Measurements from ENCODE around the gene SHMT2.
A peak's percentile ranks its signal among the peaks of the same experiment; 100 is the strongest.

The SHMT2 gene

DNA sequence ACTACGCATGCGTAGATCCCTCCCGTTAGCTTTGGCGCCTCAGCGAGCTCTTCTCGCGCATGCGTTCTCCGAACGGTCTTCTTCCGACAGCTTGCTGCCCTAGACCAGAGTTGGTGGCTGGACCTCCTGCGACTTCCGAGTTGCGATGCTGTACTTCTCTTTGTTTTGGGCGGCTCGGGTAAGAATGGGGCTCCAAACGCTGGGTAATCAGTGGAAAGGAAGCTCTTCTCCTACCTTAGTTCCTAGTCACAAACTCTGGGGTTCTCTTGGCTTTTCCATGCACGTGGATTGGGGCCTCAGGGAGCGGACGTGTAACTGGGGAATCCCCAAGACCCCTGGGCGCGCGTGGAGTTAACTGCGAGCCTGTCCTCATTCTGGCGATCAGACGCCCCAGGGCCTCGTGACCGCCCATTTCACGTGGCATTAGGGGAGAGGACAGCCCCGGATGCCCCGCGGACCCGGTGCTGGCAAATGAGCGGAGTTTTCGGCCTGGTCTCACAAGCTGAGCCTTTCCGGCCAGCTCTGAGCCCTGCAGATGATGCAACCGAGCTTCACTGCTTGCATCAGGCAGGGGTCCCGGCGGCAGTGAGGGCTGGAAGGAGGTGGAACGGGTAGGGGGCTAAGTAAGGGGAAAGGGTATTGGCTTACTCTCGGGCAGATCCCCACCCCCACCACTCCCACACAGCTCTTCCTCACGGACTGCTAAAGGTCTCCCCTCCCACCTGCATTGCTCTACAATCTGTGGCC is at the start of gene SHMT2:
Gene SHMT2, plus strand, starts transcription at position 78 of the 747 bp plus-strand sequence. Its CDS starts 68 bp downstream, at position 146.
- peak; percentile 94 for DNase-seq (ENCODE audit: low read depth, low spot score)

DNA sequence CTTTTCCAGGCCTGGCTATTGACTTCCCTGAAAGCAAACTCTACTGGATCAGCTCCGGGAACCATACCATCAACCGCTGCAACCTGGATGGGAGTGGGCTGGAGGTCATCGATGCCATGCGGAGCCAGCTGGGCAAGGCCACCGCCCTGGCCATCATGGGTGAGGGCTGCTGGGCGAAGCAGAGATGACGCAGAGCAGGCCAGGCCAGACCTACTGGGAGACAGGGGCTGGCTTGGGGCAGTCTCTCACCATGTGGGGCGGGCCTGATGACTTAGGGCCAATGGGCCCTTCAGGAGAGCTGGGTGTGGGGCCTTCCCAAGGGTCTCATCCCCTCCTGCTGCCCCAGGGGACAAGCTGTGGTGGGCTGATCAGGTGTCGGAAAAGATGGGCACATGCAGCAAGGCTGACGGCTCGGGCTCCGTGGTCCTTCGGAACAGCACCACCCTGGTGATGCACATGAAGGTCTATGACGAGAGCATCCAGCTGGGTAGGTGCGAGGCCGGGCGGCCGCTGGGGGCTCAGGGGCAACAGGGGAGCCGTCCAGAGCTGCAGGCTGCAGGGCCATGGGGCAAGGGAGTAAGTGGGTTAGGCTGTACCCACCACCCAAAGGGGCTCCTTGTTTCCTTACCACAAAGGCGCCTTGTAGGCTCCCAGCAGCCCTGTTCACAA is 49.1 kb upstream of the SHMT2 start:
- DNase-seq (ENCODE audit: low read depth, low spot score) = no peak

DNA sequence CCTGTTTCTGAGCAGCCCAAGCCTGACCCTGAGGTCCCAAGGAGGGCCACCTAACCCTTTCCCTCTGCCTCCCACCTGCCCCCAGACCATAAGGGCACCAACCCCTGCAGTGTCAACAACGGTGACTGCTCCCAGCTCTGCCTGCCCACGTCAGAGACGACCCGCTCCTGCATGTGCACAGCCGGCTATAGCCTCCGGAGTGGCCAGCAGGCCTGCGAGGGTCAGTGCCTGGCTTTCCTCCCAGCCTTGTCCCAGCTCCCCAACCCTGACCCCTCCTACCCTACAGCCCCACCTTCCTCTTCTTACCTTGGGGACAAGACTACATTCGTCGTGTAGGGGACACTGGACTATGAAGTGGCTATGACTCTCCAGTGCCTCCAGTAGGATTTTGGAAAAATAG is 48.4 kb upstream of the SHMT2 start:
- no peak for DNase-seq (ENCODE audit: low read depth, low spot score)

DNA sequence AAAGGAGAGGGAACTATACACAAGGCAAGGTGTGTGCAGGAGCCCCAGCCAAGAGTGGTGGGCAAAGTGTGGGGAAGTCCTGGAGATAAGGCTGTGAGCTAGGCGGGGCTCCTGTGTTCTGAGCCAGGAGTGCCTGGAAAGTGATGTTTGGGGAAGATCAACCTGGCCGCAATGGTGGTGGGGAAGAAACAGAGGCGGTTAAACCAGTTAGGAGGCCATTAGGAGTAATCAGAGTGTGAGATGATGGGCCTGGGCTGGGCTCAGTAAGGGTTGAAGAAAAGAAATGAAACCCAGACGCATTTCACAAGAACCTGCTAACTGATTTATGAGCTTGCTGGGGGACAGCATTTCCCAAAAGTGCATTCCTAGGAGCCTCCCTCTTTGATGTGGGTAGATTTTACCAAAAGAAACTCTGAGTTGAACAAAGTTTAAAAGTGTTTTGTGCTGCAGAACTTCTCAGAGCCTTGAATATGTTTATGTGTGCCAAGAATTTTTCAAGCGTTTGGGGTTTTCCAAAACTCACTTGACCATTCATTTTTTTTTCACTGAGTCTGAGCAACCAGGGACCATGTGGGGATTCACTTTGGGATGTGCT is 47.9 kb upstream of the SHMT2 start:
- no peak for DNase-seq (ENCODE audit: low read depth, low spot score)

DNA sequence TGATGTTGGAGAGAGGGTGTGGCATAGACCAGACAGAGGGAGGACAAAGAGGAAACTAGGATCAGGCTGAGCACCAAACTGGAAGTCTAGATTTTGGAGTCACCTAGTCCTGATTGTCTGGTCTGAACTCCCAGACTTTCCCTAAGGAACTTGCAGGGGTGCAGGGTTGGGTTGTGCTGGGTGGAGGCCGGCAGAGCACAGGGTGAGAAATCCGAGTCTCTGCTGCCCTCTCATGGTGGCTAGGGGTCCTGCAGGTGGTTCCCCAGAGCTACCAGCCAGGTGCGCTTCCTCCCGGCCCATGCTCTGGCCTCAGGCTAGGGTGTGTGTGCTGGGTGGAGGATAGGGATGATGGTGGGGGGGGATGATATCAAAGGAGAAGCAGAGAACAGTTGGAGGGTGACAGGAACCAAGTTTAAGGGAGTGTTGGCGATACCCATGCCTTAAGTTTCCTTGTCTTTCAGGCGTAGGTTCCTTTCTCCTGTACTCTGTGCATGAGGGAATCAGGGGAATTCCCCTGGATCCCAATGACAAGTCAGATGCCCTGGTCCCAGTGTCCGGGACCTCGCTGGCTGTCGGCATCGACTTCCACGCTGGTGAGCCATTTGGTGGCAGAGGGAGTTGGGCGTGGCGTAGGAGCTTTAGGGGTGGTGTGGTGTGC is 46.5 kb upstream of the SHMT2 start:
- peak; percentile 52 for DNase-seq (ENCODE audit: low read depth, low spot score)

DNA sequence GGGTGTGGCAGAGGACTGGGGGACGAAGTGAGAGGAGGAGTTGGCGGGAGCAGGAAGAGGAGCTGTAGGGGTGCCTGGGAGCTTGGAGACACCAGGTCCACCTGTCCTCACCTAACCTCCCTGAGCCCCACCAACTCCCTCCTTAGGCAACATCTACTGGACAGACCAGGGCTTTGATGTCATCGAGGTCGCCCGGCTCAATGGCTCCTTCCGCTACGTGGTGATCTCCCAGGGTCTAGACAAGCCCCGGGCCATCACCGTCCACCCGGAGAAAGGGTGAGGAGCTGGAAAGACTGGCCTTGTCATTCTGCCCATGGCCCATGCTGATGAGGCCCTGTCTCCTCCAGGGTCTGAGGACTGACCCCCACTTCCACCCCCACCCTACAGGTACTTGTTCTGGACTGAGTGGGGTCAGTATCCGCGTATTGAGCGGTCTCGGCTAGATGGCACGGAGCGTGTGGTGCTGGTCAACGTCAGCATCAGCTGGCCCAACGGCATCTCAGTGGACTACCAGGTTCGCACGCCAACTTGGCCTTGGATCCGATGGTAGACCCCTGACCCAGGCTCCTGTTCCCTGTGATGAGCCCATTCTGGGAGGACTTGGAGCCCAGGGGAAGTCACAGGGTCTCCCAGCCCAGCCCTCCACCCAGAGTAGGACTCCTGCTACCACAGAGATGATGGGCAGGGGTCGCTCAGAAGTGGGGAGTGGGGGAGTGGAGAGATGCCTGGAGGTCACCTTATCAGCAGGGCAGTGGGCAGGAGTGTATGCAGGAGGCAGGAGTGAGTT is 45.4 kb upstream of the SHMT2 start:
- no peak for DNase-seq (ENCODE audit: low read depth, low spot score)

DNA sequence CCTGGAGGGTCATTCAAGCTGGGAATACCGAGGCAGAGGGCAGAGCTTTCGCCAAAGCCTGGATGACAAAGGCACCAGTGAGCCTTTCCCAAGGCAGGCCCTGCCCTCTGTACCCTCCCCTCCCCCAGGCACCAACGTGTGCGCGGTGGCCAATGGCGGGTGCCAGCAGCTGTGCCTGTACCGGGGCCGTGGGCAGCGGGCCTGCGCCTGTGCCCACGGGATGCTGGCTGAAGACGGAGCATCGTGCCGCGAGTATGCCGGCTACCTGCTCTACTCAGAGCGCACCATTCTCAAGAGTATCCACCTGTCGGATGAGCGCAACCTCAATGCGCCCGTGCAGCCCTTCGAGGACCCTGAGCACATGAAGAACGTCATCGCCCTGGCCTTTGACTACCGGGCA is 44.1 kb upstream of the SHMT2 start:
- DNase-seq (ENCODE audit: low read depth, low spot score) = no peak

DNA sequence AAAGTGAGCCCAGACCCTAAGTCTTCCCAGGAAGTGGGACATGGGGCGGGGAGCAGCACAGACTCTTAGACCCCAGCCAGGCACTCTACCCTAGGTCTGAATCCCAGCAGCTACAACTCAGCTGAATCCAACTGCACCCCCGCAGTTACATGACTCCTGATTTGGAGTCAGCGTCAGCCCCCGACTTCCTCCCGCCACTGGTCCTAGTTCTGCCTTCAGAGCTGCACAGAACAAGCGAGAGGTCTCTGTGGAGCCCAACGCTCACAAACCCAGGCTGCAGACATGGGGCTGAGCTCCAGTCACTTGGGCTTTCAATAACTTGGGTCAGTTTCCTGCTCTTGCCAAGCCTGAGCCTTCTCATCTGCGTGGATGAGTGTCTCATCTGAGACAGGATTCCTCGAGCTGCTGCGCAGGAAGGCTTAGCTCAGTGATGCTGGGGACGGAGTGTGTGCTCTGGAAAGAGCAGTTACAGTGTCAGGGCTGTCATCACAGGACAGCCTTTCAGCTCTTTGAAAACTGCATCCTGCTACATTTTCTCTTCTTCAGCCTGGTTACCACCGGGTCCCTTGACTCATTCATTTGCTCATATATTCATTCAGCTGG is 43.5 kb upstream of the SHMT2 start:
- DNase-seq (ENCODE audit: low read depth, low spot score) = no peak

DNA sequence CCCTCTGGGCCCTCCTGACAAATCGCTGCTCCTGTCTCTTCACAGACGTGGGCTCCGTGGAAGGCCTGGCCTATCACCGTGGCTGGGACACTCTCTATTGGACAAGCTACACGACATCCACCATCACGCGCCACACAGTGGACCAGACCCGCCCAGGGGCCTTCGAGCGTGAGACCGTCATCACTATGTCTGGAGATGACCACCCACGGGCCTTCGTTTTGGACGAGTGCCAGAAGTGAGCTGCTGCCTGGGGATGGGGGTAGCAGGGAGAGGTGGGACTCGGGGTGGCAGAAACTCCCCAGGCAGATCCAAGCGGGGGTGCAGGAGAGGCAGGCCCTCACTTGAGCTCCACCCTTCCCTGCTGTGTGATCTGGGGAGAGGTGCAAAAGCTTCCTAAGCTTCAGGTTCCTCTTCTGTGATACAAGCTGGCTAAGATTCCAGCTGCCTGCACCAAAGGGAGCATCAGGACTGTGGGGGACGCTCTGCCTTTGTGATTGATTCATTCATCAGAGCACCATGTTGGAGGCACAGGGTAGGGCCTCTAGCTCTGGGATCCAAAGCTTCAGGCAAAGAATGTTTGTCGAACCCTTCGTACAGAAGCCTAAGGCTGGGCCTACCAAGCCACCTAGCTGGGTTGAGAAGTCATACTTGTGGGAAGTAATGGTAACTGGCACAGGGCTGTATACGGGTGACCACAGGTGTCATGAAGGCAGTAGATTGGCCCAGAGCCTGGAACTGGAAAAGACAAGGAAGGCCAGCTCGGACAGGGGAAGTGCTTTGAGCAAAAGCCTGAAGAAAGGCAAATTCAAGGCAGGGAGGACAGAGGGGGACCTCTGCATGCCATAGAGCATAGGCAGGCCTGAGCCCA is 42.1 kb upstream of the SHMT2 start:
- no peak for DNase-seq (ENCODE audit: low read depth, low spot score)

DNA sequence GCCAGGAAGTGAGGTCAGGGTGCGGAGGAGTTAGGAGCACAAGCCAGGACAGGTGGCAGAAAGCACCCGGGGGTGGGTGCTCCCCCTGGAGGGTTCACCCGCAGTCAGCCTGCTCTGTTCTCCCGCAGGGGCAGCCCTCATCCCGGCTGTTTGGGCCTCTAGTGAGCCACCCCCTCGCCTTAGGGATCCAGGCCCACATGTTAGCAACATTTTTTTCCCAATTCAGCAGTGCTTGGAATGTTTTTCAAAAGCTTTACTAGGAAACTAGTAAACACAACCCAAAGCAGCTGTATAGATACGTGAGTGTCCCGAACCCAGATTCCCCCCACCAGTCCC is 41.5 kb upstream of the SHMT2 start:
- no peak for DNase-seq (ENCODE audit: low read depth, low spot score)

DNA sequence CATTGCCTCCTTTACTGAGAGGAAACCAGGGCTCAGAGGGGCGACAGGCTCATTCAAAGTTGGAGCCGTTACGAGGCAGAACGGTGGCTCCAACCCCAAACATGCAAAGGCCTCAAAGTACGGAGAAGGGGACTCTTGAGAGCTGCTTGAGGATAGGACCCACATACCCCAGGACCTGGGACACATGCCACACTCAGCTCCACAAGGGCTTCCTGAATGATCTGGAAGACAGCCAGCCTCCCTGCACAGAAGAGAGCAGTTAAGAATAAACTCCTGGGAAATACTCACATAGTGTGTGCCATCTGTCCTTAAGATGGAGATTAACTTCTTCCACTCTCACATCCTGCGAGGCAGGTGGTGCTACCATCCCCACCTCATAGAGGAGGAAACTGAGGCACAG is 39.5 kb upstream of the SHMT2 start:
- no peak for DNase-seq (ENCODE audit: low read depth, low spot score)

DNA sequence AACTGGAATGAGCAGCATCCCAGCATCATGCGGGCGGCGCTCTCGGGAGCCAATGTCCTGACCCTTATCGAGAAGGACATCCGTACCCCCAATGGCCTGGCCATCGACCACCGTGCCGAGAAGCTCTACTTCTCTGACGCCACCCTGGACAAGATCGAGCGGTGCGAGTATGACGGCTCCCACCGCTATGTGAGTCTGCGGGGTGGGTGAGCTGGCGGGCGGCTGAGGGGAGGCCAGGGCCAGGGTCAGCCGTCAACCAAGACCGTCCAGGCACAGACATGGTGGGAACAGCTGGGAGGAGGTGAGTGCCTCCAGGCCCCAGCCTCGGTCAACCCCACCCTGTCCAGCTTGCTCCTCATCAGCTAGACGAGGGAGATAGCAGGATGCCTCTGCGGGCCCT is 38.7 kb upstream of the SHMT2 start:
- DNase-seq (ENCODE audit: low read depth, low spot score) = no peak

DNA sequence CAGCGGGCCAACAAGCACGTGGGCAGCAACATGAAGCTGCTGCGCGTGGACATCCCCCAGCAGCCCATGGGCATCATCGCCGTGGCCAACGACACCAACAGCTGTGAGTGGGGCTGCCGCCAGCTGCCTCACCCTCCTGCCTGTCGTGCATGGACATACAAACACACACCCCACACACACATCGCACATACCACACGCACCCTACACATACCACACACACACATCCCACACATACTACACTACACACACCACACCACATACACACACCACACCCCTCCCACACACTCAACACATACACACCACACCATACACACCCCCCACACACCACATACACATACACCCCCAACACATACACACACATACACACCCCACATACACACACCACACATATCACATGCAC is 38.1 kb upstream of the SHMT2 start:
- DNase-seq (ENCODE audit: low read depth, low spot score) = no peak

DNA sequence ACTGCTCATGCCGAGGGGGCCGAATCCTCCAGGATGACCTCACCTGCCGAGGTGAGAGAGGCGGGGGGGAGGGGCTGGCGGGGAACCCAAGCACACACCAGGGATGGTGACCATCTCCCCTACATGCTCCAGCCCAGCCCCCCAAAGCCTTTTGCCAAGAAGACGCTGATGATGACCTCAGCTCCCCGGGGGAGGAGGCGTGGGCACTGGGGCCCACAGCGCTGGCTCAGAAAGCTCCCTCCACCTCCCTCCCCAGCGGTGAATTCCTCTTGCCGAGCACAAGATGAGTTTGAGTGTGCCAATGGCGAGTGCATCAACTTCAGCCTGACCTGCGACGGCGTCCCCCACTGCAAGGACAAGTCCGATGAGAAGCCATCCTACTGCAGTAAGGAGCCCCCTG is 36.6 kb upstream of the SHMT2 start:
- DNase-seq (ENCODE audit: low read depth, low spot score) = no peak

DNA sequence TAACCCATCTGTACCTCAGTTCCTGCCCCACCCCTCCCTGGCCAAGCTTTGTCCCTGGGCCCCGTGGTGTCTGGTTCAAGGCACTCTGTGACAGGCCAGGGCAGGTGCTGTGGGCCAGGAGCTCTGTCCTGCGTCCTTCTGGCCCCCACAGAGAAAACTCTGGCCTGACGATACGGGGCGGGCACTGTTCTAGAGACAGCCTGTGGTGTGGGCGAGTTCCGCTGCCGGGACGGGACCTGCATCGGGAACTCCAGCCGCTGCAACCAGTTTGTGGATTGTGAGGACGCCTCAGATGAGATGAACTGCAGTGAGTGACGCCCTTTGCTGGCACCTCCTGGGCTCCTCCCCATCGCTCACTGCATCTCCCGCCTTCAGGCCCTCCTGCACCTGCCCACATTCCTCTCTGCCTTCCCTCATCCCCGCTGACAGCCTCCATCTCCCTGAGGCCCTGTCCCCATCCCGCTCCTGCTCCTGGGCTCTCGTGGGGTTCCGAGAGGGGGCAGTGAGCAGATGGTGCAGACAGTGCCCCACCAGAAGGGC is 35.7 kb upstream of the SHMT2 start:
- no peak for DNase-seq (ENCODE audit: low read depth, low spot score)

DNA sequence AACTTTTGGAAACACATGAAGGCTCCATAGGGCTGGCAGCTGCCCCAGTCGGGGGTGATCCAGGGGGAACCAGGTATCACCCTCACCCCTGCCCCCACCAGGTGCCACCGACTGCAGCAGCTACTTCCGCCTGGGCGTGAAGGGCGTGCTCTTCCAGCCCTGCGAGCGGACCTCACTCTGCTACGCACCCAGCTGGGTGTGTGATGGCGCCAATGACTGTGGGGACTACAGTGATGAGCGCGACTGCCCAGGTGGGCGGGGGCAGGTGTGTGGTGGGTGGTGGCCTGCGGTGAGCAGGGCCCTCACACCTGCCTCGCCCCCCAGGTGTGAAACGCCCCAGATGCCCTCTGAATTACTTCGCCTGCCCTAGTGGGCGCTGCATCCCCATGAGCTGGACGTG is 35.3 kb upstream of the SHMT2 start:
- DNase-seq (ENCODE audit: low read depth, low spot score) = no peak

DNA sequence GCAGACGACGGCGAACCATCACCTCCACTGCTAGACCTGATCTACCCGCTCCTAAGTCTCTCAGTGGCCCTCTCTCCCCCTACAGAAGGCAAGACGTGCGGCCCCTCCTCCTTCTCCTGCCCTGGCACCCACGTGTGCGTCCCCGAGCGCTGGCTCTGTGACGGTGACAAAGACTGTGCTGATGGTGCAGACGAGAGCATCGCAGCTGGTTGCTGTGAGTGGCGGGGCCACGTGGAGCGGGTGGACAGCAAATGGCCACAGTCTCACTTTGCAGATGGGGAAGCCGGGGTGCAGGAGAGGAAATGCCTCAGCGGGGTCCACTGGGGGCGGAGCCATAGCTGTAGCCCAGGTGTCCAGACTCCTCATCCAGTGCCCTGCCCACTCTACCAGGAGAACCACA is 34.3 kb upstream of the SHMT2 start:
- DNase-seq (ENCODE audit: low read depth, low spot score) = no peak

DNA sequence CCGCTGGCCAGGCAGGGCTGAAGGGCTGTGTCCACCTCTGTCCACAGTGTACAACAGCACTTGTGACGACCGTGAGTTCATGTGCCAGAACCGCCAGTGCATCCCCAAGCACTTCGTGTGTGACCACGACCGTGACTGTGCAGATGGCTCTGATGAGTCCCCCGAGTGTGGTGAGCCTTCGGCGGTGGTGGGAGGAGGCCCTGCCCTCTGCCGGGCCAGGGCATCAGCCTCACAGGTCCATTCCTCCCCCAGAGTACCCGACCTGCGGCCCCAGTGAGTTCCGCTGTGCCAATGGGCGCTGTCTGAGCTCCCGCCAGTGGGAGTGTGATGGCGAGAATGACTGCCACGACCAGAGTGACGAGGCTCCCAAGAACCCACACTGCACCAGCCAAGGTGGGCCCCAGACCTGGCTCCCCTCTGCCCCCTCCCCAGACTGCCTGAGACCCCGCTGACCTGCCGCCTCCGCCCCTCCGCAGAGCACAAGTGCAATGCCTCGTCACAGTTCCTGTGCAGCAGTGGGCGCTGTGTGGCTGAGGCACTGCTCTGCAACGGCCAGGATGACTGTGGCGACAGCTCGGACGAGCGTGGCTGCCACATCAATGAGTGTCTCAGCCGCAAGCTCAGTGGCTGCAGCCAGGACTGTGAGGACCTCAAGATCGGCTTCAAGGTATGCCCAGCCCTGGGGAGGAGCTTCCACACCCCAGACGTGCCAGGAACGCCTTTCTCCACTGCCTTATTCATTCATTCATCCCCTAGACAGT is 33.7 kb upstream of the SHMT2 start:
- no peak for DNase-seq (ENCODE audit: low read depth, low spot score)

DNA sequence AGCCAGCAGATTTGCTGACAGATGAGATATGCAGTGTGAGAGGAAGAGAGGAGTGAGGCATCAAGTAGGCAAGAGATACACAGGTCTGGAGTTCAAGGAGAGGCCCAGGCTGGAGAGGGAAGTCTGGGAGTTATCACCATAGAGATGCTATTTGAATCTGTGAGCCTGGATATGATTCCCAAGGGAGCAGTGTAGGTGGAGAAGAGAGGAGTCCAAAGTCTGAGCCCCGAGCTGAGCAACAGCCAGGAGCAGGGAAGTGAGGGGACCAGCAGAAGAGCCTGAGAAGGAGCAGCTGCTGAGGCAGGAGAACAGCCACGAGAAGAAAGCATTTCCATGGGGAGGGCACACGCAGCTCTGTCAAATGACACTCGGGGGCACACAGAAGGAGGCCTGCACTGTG is 33.1 kb upstream of the SHMT2 start:
- no peak for DNase-seq (ENCODE audit: low read depth, low spot score)
